GM10847 (cell line): ENCODE data around the gene FOXS1.

Experiments used
- POLR2A ChIP-seq: IDR thresholded peaks from 2 replicates; pipeline ENCODE4 v1.6.1; 2011; ENCODE audit not compliant: insufficient read length; ENCODE audit errors: extremely low read depth

FOXS1 gene

DNA sequence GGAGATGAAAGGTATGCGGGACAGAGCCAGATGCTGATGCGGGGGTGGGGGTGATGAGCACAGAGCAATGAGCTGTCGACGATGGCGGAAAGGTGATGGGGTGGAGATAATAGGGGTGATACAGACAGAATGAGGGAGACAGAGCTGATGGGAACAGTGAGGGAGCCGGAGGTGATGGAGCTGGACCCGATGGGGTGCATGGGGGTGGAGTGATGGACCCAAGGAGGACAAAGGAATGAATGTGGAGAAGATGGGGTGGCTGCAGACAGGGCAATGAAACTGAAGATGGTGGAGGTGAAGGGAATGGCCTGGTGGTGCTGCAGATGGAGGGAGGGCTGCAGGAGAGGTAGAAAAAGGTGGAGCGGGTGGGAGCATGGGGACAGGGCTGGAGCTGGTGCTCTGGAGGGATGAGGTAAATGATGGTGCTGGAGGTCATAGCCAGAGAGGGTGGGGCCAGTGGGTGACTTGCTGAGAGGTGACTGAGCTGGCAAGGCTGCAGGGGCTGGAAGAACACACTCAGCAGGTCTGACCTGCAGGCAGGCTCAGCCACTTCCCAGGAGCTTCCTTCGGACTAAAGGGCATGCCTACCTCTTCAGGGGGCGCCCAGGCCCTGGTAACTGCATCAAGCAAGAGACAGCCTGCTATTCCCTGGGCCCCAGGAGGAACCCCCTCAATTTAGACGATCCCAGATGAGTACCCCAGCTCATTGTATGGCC, 6.0 kb upstream of the FOXS1 start:
- no peak for TF ChIP-seq POLR2A

DNA sequence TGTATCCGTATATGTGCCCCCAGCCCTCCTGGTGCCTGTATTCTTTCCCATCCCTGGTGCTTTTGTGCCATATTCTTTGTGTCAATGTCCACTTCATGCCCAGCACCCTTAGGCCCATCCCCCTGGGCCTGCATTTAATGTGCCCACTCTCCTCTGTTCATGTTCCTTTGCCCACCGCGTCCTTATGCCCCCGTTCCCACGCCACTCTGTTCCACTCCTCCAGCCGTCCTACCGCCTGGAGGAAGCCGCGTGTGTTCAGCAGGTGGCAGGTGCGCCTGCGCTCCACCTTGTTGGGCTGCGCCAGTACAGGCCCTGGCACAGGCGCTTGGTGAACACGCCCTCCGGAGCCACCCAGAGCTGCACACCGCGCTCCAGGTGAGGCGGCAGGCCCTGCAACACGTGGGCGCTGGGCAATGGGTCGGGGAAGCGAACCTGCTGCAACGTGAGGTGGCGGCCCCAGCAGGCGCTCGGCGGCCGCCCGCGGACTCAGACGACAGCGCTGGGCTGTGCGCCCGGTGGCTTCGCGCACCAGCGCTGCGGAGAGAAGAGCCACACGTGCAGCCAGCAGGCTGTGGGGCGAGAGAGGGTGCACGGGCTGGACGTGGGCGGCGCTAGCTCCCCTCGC, 4.0 kb upstream of the FOXS1 start:
- no peak for TF ChIP-seq POLR2A

DNA sequence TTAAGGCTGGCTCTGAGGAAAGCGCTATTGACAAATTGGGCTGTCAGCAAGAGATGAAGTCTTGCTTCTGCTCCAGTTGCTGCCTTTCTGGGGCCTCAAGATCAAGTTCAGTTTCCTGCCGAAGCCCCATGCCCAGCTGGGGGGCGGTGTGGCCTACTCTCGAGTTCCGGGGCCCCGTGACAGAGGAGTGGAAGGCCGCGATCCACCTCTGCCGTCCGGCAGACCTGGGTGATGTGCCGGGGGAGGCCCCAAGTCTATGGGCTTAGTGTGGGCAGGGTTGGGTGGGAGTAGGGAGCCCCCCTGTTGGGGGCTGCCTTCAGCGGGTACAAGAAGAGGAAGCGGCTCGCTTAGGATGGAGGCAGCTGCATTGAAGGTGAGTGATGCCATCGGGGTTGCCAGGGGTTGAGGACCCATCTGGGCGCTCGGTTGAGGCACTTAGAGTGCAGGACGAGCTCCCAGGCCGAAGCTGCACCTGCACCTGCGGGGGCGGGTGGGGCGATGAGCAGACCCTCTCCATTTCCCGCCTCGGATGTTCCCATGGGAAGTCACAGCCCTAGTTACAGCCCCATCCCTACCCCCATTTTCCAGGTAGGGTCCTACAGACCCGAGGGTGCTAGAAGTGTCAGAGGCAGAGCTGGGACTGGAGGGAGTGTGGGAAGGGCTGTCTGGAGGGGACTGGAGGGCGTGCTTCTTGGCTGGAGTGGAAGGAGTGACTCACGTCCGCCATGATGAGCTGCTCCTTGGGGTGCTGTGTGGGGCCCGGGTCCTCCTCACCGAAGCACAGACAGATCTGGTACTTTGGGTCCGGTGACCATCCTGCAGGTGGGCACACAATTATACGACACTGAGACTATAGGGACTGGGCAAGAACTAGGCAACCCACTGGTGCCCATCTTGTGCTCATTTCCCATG, 2.9 kb upstream of the FOXS1 start:
- TF ChIP-seq POLR2A, result no peak

DNA sequence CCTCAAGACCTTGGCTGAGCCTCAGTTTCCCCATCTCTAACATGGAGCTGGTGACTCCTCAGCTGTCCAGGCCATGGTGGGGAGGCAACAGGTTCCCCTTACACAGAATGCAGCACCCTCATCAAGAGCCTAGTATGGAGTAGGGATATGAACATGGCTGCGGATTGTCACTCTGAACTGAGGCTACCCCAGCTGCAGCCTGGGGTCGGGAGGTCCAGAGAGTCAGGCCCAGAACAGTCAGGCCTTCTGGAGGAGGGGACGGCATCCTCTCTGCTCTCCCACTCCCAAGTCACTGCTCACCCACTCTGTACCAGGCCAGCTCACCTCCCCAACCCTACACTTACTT, 1.4 kb upstream of the FOXS1 start:
- no peak for TF ChIP-seq POLR2A

DNA sequence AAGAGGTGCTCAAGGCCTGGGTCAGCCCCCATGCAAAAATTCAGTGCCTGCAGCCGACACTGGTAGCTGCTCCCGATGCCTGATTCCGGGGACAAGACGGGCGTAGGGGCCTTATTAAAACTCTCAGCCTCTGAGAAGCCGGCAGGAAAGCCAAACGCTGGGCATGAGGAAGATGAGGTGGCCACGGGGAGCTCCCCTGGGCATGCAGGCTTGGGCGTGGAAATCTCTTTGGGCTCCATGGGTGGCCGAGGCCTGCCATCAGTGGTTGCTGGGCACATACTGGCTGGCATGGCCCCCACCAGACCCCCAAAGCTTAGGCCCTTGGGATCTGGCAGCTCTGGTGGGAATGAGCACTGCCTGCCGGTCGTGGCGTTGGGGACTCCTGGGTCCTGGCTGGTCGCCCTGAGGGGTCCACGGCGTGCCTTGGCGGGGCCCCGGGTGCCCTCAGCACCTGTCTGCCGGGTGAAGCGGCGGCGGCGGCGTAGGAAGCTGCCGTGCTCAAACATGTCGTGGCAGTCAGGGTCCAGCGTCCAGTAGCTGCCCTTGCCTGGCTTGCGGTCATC, 586 bp downstream of the FOXS1 start:
- no peak for TF ChIP-seq POLR2A

DNA sequence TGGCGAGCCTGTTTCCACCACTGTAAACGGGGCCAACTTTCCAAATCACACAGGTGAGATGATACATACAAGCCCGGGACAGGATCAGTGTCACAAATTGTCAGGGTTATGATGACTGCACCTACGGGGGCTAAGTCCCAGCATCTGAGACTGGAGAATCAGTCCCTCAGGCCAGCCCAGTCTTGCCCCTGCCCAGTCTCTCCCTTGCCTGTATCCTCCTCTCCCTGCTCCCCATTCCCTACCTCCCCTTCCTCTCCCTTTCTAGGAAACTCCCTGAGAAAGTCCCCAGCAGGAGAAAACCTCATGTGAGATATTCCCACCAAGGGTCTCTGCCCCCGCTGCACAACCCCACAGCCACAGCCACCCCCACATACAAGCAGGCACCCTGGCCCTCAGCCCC, 1.5 kb downstream of the FOXS1 start:
- TF ChIP-seq POLR2A, result no peak

DNA sequence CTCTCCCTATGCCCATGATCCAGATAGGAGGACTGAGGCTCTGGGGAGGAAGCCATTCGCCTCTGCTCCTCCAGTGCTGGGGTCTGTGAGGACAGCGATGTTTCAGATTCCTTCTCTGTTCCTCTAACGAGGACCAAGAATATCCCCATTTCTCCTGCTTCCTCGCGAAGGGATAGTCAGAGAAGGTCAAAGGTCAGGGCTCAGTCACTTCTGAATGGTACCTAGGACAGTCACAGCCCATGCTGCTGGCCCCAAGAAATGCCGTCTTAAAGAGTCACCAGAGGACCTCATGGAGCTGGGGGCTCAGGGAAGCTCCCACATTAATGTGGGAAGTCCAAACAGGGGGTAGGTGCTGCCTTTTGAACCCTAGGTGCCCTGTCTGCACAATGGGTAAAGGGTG, 2.1 kb downstream of the FOXS1 start:
- TF ChIP-seq POLR2A, result no peak

DNA sequence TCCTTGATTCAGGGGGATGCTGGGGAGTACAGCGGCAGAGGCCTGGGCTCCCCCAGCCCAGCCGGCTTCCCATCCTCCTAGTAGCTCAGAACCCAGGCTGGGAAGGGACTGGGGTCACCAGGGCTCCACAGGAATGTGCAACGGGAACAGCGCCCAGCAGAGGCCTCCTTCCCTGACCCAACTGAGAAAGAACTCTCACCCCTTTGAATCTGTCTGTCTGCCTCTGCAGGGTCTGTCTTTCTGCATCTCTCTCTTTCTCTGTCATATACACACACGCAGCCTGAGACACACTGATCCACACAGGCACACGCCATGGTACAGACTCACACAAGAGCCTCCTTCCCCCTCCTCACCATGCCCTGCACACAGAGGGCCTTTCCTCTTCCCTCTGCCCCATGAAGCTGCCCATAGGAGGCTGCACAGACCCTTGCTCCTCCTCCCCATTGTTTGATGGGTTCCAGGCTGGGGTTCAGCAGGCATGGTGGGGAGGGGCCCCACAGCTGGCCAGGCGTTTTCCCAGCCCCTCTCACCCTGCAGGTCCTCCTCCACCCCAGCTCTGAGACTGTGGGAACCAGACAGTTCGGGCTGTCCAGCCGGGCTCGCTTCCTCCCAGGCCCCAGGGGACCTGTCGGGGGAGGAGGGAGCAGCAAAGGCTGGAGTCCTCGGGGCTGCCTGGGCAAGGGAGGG, 2.8 kb downstream of the FOXS1 start:
- TF ChIP-seq POLR2A, result no peak

DNA sequence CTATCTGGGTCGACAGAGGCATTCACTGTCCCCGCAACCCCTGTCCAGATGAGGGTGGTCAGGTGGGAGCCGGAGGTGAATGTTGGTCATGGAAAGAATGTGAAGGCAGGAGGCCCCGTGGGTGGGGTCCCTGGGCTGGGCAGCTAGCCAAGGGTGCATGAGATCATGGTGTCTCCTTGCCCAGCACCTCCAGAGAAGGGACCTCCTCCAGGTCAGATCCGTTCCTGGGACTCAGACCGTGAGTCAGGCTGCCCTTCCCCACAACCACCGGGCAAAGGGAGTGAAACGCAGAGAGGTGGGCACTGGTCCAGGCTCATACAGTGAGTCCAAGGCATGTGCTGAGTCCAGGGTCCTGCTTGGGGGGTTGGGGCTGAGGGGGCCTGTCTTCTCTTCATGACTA, 3.5 kb downstream of the FOXS1 start:
- TF ChIP-seq POLR2A, result no peak

DNA sequence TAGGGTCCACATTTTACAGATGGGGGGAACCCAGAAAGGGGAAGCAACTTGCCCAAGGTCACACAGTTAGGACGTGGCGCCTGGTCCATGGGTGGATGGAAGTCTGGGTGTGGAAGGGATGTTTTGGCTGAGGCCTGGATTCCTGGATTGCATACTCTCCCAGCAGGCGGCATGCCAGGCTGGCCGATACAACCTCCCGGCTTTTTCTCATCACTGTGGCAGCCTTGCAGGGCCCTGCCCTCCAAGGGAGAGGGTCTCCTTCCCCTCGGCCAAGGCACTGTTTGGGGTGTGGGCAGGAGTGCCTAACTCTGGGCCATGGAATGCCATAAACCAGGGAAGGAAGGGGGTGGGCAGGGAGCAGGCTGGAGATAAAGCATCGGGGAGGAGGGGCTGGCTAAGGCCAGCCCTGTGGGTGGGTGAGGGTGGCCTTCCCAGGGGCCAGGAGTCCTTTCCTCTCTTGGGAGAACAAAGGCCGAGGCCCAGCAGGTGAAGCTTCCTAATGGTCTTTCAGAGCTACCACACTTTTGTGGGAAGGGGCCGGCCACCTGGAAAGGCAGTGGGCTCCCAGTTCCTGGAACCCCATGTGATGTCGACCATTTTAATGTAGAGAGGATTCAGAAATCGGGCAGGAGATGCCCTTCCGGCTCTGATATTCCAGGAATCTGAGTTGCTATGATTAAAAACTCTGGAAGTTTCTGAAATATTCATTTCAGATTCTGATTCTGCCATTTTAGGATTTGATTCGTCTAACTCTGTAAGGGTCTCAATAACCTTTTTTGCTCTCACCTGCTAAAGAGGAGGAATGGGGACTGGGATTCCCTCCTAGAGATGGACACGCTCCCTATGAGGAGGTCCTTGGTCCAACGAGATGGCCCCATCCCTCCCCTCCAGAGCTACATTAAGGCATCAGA, 4.2 kb downstream of the FOXS1 start:
- no peak for TF ChIP-seq POLR2A

DNA sequence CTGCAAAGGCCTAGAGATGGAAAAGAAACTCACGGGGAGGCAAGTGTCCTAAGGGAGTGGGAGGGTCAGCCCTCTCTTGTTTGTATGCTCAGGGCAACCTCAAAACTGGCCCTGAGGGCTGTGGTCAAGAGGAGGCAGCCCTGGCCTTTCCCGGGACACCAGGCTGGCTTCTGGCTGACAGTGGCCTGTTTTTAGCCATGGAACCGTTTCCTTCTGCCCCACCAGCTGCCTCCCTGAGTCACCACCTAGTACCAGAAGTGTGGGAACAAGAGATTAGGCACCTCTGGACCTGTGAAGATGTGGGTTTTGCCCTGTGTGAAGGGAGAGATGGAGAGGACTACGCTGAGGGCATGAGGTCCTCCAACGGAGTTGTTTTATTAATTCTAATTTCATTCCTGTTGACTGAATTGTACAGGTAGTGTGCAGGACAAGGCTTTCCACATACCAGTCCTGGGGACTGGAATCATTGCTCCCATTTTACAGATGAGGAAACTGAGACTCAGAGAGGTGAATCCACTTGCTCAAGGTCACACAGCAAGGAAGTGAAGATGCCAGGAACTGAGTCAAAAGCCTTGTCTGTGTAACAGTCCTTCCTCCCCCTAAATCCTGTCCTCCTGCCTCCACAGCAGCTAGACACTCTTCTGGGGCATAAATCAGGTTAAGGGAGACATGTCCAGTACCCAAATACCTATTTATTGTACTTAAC, 5.5 kb downstream of the FOXS1 start:
- no peak for TF ChIP-seq POLR2A

DNA sequence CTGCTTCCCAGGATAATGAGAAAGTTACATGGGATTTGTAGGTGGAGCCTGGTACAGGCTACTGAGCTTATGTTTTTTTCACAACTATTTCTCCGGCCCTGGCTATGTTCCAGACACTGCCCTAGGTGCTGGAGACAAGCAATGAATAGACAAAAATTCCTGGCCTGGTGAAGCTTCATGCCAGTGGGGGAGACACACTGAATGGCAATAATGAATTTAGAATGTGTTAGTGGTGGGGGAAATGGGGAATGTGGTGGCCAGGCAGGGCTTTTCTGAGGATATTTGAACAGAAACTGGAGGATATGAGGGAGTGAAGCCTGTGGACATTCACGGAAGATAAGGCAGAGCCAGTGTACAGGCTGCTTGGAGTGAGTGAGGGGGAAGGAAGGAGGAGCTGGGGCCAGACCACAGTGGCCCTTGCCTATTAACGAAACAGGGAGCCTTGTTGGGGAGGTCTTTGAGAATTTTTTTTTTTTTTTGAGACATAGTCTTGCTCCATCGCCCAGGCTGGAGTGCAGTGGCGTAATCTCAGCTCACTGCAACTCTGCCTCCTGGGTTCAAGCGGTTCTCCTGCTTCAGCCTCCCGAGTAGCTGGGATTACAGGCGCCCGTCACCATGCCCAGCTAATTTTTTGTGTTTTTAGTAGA, 6.6 kb downstream of the FOXS1 start:
- no peak for TF ChIP-seq POLR2A

DNA sequence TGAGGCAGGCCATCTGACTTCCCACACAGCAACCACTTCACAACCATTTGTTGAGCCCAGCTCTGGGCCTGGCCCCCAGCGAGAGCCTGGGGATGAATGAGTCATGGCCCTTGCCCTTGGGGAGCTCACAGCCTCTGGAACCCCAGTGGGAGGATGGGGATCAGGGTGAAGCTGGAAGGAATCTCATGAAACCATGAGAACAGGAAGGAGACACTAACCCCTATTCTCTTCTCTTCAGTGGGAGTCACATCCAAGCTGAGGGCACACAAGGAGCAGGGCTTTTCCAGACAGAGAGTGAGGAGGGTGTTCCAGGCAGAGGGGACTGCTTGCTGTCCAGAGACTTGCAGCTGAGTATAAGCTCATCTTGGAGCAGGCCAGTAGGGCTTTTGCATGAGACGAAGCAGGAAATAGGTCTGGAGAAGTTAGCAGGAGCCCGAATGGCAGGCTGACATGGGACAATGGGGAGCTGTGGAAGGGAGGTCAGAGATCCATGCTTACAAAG, 7.5 kb downstream of the FOXS1 start:
- no peak for TF ChIP-seq POLR2A
